Dermis blood vessel endothelial cell (primary cell): ENCODE results near the gene JAK2. TPM values are rescaled to one million over a fixed set of nuclear protein-coding genes. Genes with fewer than 3 reads are reported as not detected.
"Not testable (repeated sequence)": the region's sequence is repeated elsewhere in the genome, so short reads cannot be mapped to it uniquely, and the experiment has no call there.

Experiments
- DNase-seq: peaks from one replicate; pipeline ENCODE4 v3.0.0; 2010
- total RNA-seq: library from RNA; depleted of rRNA; stranded (reverse); fragments of >200 nt; gene quantifications from 2 replicates; pipeline ENCODE4 v1.2.3, GENCODE V29; 2014

Gene JAK2
- total RNA-seq, 1 donor from 2014 or later: 8.2 TPM

GRCh38 chr9:4982721-4983482 is 2.2 kb upstream of the JAK2 start:
- DNase-seq: no peak

DNA sequence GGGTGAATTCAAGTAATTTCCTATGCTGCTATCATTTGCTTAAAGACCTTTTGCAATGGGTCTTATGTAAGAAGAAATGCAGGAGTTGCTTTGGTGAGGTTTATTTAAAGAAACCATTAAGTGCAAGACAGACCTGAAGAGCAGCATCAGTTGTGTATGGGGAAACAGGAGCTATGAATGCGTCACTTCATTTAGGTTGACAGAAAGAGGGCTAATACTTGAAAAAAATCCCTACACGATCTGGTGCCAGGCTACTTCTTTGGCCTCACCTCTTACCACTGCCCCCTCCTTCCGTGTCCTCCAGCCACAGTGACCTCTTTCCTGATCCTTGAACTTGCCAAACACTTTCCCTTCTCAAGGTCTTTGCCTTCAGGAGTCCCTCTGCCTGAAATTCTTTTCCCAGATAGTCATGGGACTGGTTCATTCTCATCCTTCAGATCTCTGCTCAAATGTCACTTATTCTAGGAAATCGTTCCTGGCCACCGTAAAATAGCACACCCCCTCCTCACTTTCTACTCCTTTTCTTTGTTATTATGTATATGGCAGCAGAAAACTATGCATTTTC is 1.4 kb upstream of the JAK2 start:
- DNase-seq: no peak

GRCh38 chr9:4984171-4984620 is 876 bp upstream of the JAK2 start:
- DNase-seq: no peak

GRCh38 chr9:4985386-4986266 is 554 bp downstream of the JAK2 start:
- DNase-seq: peak; percentile 65

DNA sequence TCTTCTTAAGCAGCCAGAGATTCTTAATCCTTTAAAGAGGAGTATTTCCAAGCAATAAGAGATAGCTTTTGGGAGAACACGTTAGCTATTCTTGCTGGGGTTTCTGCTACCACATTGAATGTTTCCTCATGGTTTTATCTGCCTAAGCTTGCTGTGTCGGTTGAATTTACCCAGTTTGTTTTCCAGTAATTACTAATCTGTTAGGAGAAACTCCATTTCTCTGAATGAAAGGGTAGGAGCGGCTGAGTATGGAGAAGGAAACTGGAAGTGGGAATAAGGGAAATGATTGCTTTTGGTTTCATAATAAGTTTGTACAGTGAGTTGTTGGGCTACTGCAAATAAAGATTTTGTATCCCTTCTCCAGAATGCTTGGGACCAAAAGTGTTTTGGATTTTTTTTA is 1.2 kb downstream of the JAK2 start:
- no peak for DNase-seq

DNA sequence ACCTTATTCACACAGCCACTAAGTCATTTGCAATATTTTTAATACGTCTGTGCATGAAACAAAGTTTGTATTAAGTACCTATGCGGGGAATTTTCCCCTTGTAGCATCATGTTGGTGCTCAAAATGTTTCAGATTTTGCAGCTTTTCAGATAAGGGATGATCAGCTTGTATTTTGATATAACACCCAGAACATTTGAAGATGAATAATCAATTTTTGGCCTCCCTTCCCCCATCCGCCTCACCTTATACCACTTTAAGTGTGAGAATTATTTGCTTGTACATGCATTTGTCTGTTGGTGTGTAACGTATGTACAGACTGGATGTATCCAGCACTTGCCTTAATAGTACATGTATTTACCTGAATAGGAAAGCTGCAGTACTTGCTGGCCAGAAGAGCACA is 1.7 kb downstream of the JAK2 start:
- no peak for DNase-seq

GRCh38 chr9:4987961-4988421 is 2.9 kb downstream of the JAK2 start:
- DNase-seq: peak; percentile 87

DNA sequence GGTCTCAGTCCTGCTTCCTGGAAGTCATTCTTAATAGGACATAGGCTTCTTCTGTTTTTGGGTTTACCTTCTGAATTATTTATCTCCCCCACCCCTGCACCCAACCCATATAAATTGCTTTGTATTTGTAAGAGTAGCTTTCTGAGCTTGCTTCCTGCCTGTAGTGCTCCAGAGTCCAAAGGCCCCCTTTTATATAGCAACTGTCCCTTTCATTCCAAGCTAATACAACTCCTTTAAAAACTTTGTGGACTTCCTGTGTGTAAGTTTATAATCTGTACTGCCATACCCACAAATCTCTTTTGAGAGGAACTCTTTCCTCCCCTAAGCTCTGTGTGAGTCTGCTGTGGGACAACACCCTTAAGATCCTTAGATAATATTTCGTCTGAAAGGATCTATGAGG is 7.8 kb downstream of the JAK2 start:
- DNase-seq: no peak

DNA sequence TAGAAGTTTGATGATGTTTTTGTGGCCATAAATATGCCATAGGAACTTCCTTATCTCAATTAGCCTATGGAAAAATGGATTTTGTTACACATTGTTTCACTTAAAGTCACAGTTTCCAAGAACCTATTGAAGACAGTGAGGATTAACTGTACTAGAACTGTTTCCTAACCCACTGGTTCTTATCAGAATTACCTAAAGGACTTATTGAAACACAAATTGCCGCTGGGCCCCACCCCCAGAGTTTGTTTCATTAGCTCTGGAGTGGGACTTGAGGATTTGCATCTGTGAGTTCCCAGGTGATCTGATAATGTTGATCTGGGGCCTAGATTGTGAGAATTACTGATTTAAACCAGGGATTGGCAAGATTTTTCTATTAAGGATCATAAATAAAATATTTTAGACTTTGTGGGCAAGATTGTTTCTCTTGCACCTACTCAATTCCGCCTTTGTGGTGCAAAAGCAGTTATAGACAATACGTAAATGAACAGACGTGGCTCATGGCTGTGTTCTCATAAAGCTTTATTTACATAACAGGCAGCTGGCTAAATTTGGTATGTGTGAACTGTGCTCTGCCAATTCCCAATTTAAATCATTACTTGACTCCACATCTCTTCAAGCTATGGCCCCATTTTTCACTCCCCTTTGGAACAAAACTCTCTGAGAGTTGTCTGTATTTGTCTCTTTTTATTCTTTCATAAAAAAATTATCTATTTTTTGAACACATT is 9.3 kb downstream of the JAK2 start:
- no peak for DNase-seq

DNA sequence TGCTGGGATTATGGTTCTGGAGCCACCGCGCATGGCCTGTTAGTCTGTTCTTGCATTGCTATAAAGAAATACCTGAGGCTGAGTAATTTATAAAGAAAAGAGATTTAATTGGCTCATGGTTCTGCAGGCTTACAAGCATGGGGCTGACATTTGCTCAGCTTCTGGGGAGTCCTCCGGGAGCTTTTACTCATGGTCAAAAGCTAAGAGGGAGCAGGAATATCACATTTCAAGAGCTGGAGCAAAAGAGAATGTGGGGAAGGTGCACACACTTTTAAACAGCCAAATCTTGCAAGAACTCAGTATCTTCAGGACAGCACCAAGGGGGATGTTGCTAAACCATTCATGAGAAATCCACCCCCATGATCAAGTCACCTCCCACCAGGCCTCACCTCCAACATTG is 12.1 kb downstream of the JAK2 start:
- no peak for DNase-seq

DNA sequence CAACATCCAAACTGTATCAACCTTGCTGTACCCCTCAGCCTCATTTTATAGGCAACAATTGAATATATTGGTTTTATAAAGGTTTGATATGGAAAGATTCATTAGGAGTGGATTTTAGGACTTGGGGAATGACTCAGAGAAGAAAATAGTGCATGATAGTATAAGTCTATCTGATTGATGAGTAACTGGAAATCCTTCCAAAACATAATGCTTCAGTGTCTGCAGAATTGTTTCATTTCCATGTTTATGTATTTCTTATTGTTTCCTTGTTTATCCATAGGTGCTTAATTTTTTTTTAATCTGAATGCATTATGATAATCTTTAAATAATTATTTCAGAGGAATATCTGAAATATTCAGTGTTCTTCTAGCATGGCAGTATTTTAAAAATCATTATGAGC is 12.6 kb downstream of the JAK2 start:
- DNase-seq: no peak

GRCh38 chr9:5002811-5003210 is 17.7 kb downstream of the JAK2 start:
- DNase-seq: no peak

DNA sequence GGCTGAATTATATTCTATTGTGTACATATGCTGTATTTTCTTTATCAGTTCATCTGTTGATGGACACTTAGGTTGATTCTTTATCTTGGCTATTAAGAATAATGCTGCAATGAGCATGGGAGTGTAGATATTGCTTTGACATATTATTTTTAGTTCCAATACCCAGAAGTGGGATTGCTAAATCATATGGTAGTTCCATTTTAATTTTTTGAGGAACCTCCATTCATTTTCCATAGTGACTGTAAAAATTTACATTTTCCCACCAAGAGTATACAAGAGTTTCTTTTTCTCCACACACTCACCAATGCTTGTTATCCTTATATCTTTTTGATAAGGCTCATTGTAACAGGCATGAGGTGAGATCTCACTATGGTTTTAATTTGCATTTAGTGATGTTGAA is 19.4 kb downstream of the JAK2 start:
- DNase-seq: no peak

- no peak for DNase-seq
Measured at GRCh38 chr9:5008202-5008601, 23.1 kb downstream of the JAK2 start.

GRCh38 chr9:5013374-5013773 is 28.3 kb downstream of the JAK2 start:
- no peak for DNase-seq

DNA sequence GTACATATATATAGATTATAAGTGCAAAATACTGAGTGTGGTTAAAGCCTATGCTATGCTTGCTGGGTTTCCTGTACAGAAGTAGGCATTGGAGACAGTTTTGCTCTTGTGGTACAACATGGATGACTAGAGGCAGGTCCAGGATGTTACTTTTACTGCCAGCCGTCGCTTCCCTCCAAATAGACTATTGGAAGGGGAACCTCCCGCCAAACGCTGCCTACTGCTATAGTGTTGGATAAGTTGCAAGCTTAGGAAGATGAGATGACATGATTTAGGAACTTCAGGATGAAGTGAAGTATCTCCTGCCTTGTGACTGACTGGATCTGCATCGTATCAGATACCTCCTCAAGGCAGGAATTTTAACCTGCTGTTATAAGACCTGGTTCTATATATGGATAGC is 30.9 kb downstream of the JAK2 start:
- no peak for DNase-seq

DNA sequence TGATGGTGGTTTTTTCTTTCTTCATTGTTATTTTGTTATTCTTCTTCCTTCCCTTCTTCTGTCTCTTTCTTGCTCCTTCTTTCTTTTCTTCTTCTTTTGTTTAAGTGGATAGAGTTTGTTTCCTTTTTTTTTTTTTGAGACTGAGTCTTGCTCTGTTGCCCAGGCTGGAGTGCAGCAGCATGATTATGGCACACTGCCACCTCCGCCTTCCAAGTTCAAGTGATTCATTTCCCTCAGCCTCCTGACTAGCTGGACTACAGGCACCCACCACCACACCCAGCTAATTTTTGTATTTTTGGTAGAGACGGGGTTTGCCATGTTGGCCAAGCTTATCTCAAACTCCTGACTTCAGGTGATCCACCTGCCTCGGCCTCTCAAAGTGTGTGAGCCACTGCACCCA is 40.3 kb downstream of the JAK2 start:
- DNase-seq: peak; percentile 60

- not testable (repeated sequence) for DNase-seq
Measured at GRCh38 chr9:5031941-5032340, 46.9 kb downstream of the JAK2 start.

DNA sequence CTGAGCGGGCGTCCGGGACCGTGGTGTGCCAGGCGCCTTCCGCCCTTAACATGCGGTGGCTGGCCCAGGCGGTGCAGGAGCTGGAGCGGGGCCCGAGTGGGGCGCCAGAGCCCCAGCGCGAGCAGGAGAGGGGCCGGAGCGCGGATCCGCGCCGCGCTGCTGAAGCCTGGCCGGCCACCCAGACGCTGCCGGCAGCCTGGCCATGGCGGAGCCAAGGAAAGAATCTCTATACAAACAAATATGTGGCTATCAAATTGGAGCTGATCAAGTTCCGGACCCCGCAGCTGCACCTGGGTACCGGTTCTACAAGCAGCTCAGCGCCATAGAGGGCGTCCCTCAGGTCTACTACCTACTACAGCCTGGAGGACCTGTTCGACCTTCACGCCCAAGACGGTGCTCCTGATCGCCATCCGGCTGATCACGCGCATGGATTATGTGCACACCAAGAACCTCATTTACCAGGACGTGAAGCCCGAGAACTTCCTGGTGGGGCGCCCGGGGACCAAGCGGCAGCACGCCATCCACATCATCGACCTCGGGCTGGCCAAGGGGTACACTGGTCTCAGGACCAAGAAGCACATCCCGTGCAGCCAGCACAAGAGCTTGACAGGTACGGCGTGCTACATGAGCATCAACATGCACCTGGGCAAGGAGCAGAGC is 55.8 kb downstream of the JAK2 start:
- no peak for DNase-seq

GRCh38 chr9:5041390-5042115 is 56.5 kb downstream of the JAK2 start:
- DNase-seq: no peak

- no peak for DNase-seq
Measured at GRCh38 chr9:5042661-5043178, 57.6 kb downstream of the JAK2 start.
